GM12878 (cell line): ENCODE results near the gene DNAJC17. TPM values are rescaled to one million over a fixed set of nuclear protein-coding genes. Genes with fewer than 3 reads are reported as not detected.

ENCODE experiments used
- ATAC-seq: fragments of 200-7000 bp; cut with Tn5 transposase; 3 replicates; pipeline ENCODE4 v1.9.1; 2020; ENCODE audit warnings: mild to moderate bottlenecking, moderate library complexity
- BruUV-seq: library from RNA; stranded (reverse); fragments of 400-500 nt; replicated peaks from 2 replicates; lab custom pipeline; 2021; lab: Mats Ljungman, UMichigan
- CTCF ChIA-PET: fragments of 300-600 bp; sonication (Branson Sonifier 250); formaldehyde crosslinking; extraction: SDS; loops from one replicate; lab custom pipeline; 2021; ENCODE audit warnings: inconsistent platforms; lab: Yijun Ruan, JAX
- POLR2A ChIA-PET: fragments of 350-600 bp; formaldehyde crosslinking; extraction: SDS; loops from one replicate; lab custom pipeline; 2021; ENCODE audit warnings: inconsistent platforms; lab: Charles Lee
- RAD21 ChIA-PET: fragments of 300-600 bp; sonication (Branson Sonifier 250); formaldehyde crosslinking; loops from one replicate; lab custom pipeline; 2023; ENCODE audit warnings: antibody characterized with exemption; ENCODE audit not compliant: unreplicated experiment; lab: Charles Lee
- SMC1A ChIA-PET: fragments of 300-600 bp; sonication (Branson Sonifier 250); formaldehyde crosslinking; loops from one replicate; lab custom pipeline; 2023; ENCODE audit not compliant: unreplicated experiment, uncharacterized antibody; lab: Charles Lee
- DNase-seq: peaks from one replicate; pipeline ENCODE4 v3.0.0-alpha.2; 2011; ENCODE audit warnings: low read depth, low spot score
- FAIRE-seq: peaks from 3 replicates; lab custom pipeline; 2011; peaks lifted over from hg19 to GRCh38; lab: Jason Lieb, UNC
- H2AFZ ChIP-seq: 2 replicates; pipeline ENCODE4 v1.6.0; 2011; ENCODE audit warnings: low read depth, low read length, control low read depth; ENCODE audit not compliant: control insufficient read depth
- H3K27ac ChIP-seq: 2 replicates; pipeline ENCODE4 v1.5.1; 2011; ENCODE audit warnings: control low read depth; ENCODE audit not compliant: control insufficient read depth, insufficient read depth
- H3K27me3 ChIP-seq, 2 experiments: replicated peaks in 1 of 2; 2 replicates each; pipeline versions ENCODE4 v1.6.0 to v1.6.1; 2011; ENCODE audit warnings: low read length in 1 of 2; ENCODE audit not compliant: control insufficient read depth in 2 of 2, insufficient read depth in 2 of 2
- H3K36me3 ChIP-seq, 2 experiments: 2 replicates each; pipeline ENCODE4 v1.5.1; 2011; ENCODE audit warnings: low read length in 1 of 2; ENCODE audit not compliant: control insufficient read depth in 2 of 2, insufficient read depth in 2 of 2
- H3K4me1 ChIP-seq: 2 replicates; pipeline ENCODE4 v1.6.1; 2011; ENCODE audit warnings: mild to moderate bottlenecking, low read length, moderate library complexity, mixed read lengths; ENCODE audit not compliant: control insufficient read depth, insufficient read depth
- H3K4me2 ChIP-seq: 2 replicates; pipeline ENCODE4 v1.6.0; 2011; ENCODE audit warnings: control low read depth; ENCODE audit not compliant: control insufficient read depth, insufficient read depth
- H3K4me3 ChIP-seq: fragments of 200-600 bp; sonication (generic); 2 replicates; pipeline ENCODE4 v1.5.1; 2016
- H3K79me2 ChIP-seq: 2 replicates; pipeline ENCODE4 v1.6.0; 2011; ENCODE audit warnings: low read length; ENCODE audit not compliant: control insufficient read depth, insufficient read depth
- H3K9ac ChIP-seq: 2 replicates; pipeline ENCODE4 v1.8.0; 2011; ENCODE audit warnings: low read length, control low read depth, mixed read lengths; ENCODE audit not compliant: control insufficient read depth, insufficient read depth
- H3K9me3 ChIP-seq: replicated peaks from 3 replicates; pipeline ENCODE4 v1.5.1; 2011; ENCODE audit warnings: mild to moderate bottlenecking, low read length; ENCODE audit not compliant: control insufficient read depth, insufficient read depth
- H4K20me1 ChIP-seq: 2 replicates; pipeline ENCODE4 v1.6.0; 2011; ENCODE audit not compliant: control insufficient read depth, insufficient read depth
- BCL11A ChIP-seq: IDR thresholded peaks from 2 replicates; pipeline ENCODE4 v1.6.1; 2011; ENCODE audit warnings: low read depth, low read length
- CEBPB ChIP-seq, 2 experiments: fragments of 150-350 bp in 1 of 2; IDR thresholded peaks; 2 replicates each; pipeline ENCODE4 v1.6.1; 2012 to 2014; ENCODE audit warnings: low read depth in 2 of 2, low read length in 2 of 2, borderline replicate concordance in 1 of 2, inconsistent platforms in 1 of 2
- EZH2 ChIP-seq: IDR thresholded peaks from 2 replicates; pipeline ENCODE4 v1.6.1; 2012; ENCODE audit warnings: low read depth, mild to moderate bottlenecking, control low read depth, inconsistent platforms, low read length, borderline replicate concordance; ENCODE audit not compliant: control insufficient read depth
- MYB ChIP-seq: fragments of 150-350 bp; IDR thresholded peaks from 2 replicates; pipeline ENCODE4 v1.6.1; 2014; ENCODE audit warnings: mild to moderate bottlenecking, low read depth, low read length, borderline replicate concordance
- NFIC ChIP-seq: IDR thresholded peaks from 2 replicates; pipeline ENCODE4 v1.6.1; 2012; ENCODE audit warnings: low read depth, mild to moderate bottlenecking, inconsistent platforms, low read length, moderate library complexity
- NFYA ChIP-seq: IDR thresholded peaks from 2 replicates; pipeline ENCODE4 v1.6.1; 2011; ENCODE audit warnings: low read depth, mild to moderate bottlenecking, low read length, improper control_type of control experiment, borderline replicate concordance
- SIN3A ChIP-seq: IDR thresholded peaks from 2 replicates; pipeline ENCODE4 v1.6.1; 2012; ENCODE audit warnings: low read depth, low read length, improper control_type of control experiment
- SMAD5 ChIP-seq: IDR thresholded peaks from 2 replicates; pipeline ENCODE4 v1.6.1; 2016; ENCODE audit warnings: antibody characterized with exemption, low read depth
- SRF ChIP-seq, 2 experiments: IDR thresholded peaks; 2 replicates each; pipeline ENCODE4 v1.6.1; 2011; ENCODE audit warnings: low read depth in 2 of 2, low read length in 2 of 2, mild to moderate bottlenecking in 1 of 2, moderate library complexity in 1 of 2
- ZNF24 ChIP-seq: fragments of 450-650 bp; IDR thresholded peaks from 2 replicates; pipeline ENCODE4 v1.6.1; 2017; ENCODE audit warnings: antibody characterized with exemption, mild to moderate bottlenecking
- ZNF622 ChIP-seq: fragments of 450-650 bp; IDR thresholded peaks from 2 replicates; pipeline ENCODE4 v1.6.1; 2017; ENCODE audit warnings: mild to moderate bottlenecking, inconsistent platforms
- WGBS: methylation state at CpG from one replicate; pipeline ENCODE4 v1.1.6; 2016; ENCODE audit warnings: low lambda C conversion rate; ENCODE audit not compliant: insufficient replicate concordance, insufficient coverage; ENCODE audit errors: missing lambda C conversion rate; 5-methylcytosine and 5-hydroxymethylcytosine counted together
- in situ Hi-C: fragments of 300-500 bp; cut with MboI; formaldehyde crosslinking; loops from 9 replicates; pipeline ENCODE4 v1.14.3; 2018; ENCODE audit warnings: mixed read lengths
- intact Hi-C: fragments of 100-400 bp; cut with micrococcal nuclease; formaldehyde crosslinking; loops from one replicate; pipeline ENCODE4 v1.14.2; 2022; ENCODE audit not compliant: unreplicated experiment
- polyA plus RNA-seq, 11 experiments: library from polyadenylated mRNA; depleted of rRNA in 4 of 11; unstranded in 6 of 11; stranded (reverse) in 5 of 11; fragments of >200 nt; fragmentation: Nextera tagmentation in 4 of 11; fragmentation: Illumina TruSeq in 1 of 11; extraction: Ambion mirVana in 4 of 11; extraction: Trizol in 1 of 11; gene quantifications; 1 replicate in 1 of 11; 2 replicates in 10 of 11; pipeline versions ENCODE4 v1.2.1 to v1.2.3, GENCODE V29; 2011 to 2016; ENCODE audit warnings: inconsistent platforms in 2 of 11, missing spikeins in 2 of 11, low read depth in 1 of 11
- total RNA-seq, 4 experiments: library from RNA; depleted of rRNA in 3 of 4; stranded (reverse); fragments of >200 nt in 3 of 4; fragmentation: Illumina TruSeq in 1 of 4; extraction: Trizol in 1 of 4; gene quantifications; 2 replicates each; pipeline versions ENCODE4 v1.2.1 to v1.2.3, GENCODE V29; 2013 to 2021
- TF ChIP-seq, protein P1 (sequence below): IDR thresholded peaks from 2 replicates; pipeline ENCODE4 v1.6.1; 2012; ENCODE audit warnings: low read depth, low read length, improper control_type of control experiment
- TF ChIP-seq, protein P2 (sequence below): fragments of 150-350 bp; IDR thresholded peaks from 2 replicates; pipeline ENCODE4 v1.6.1; 2014; ENCODE audit warnings: mild to moderate bottlenecking, low read depth, low read length

DNAJC17 gene
- total and polyA plus RNA-seq, 10 of the 15 experiments (the other 5 are each of a cell fraction or from before 2014, with no cell fraction given): 6.1 to 62.8 (median 45.4) TPM

DNA sequence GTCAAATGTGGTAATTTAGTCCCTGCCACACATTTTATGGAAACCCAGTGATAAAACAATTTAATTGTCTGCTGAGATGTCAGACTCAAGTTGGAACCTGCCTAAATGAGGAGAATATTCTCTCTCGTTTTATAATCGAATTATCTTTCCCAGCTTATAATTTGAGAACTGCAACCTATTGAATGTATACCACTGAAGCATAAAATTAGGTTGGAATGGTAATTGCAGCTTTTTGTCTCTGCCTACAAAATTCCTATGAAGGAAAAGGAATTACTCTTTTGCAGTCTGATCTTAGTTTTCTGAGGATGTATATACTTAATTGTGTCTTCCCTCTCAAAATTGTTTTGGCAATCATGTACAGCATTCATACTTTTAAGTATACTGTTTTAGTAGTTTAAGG, 83.4 kb downstream of the DNAJC17 start:
- intact Hi-C loops (no loop called here), in situ Hi-C loops (no loop called here)
- Histone ChIP-seq H3K27ac (no peak overlapping the region), H2AFZ (no peak overlapping the region), H4K20me1 (no peaks in the 10 kb centered on the region), H3K79me2 (no peaks in the 10 kb centered on the region), H3K9ac (no peak overlapping the region), H3K4me1 (no peaks in the 10 kb centered on the region), H3K4me2 (no peak overlapping the region), H3K9me3 (no peaks in the 10 kb centered on the region), H3K27me3 (no peaks in the 10 kb centered on the region), H3K4me3 (no peak overlapping the region), H3K36me3 (peaks cover 0 to 1% of the 10 kb centered on the region in 2 experiments; a peak in 2 of 4 replicates)
- TF ChIP-seq ZNF24: no peak
- no peak for TF ChIP-seq NFYA
- TF ChIP-seq SRF (IDR thresholded peaks at IDR 0.05; ENCODE audit: low read depth in 2 of 2, low read length in 2 of 2): no peak
- no peak for TF ChIP-seq BCL11A
- TF ChIP-seq MYB: no peak
- no peak for TF ChIP-seq CEBPB (IDR thresholded peaks at IDR 0.05; ENCODE audit: borderline replicate concordance in 1 of 2, low read depth in 2 of 2, low read length in 2 of 2)
- TF ChIP-seq ZNF622: no peak
- no peak for TF ChIP-seq SMAD5
- TF ChIP-seq NFIC: no peak
- TF ChIP-seq, protein P1, sequence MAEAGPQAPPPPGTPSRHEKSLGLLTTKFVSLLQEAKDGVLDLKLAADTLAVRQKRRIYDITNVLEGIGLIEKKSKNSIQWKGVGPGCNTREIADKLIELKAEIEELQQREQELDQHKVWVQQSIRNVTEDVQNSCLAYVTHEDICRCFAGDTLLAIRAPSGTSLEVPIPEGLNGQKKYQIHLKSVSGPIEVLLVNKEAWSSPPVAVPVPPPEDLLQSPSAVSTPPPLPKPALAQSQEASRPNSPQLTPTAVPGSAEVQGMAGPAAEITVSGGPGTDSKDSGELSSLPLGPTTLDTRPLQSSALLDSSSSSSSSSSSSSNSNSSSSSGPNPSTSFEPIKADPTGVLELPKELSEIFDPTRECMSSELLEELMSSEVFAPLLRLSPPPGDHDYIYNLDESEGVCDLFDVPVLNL: no peak
- TF ChIP-seq EZH2: no peak
- TF ChIP-seq, protein P2, sequence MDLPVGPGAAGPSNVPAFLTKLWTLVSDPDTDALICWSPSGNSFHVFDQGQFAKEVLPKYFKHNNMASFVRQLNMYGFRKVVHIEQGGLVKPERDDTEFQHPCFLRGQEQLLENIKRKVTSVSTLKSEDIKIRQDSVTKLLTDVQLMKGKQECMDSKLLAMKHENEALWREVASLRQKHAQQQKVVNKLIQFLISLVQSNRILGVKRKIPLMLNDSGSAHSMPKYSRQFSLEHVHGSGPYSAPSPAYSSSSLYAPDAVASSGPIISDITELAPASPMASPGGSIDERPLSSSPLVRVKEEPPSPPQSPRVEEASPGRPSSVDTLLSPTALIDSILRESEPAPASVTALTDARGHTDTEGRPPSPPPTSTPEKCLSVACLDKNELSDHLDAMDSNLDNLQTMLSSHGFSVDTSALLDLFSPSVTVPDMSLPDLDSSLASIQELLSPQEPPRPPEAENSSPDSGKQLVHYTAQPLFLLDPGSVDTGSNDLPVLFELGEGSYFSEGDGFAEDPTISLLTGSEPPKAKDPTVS: no peak
- no peak for TF ChIP-seq SIN3A
- CTCF ChIA-PET: interaction anchor here (1.1 to 2.0 kb wide), 4 partner anchors 11 to 23 kb away, joined by 3 to 5 read pairs (median 4); no protein-coding TSS in a partner anchor
- DNase-seq (no peak), FAIRE-seq (no peak), ATAC-seq (no peak)
- 98% methylated on average over 2 of the region's 2 CpGs for WGBS
- POLR2A ChIA-PET: interaction anchor here (0.6 to 1.7 kb wide), 2 partner anchors 21 to 1160 kb away, joined by 3 read pairs; no protein-coding TSS in a partner anchor
- BruUV-seq: no TSS peak
- SMC1A ChIA-PET: interaction anchor here (0.8 to 1.2 kb wide), 7 partner anchors 13 to 62 kb away, joined by 3 to 6 read pairs (median 3); no protein-coding TSS in a partner anchor
- RAD21 ChIA-PET: interaction anchor here (1.3 kb wide), 1 partner anchor 17 kb away, joined by 4 read pairs; no protein-coding TSS in a partner anchor
